Ishikawa (cell line): Measurements from ENCODE around the gene LSM7.

Experiments
- EP300 ChIP-seq: IDR thresholded peaks from 2 replicates; pipeline ENCODE4 v1.6.1; 2012; ENCODE audit warnings: borderline replicate concordance
- MAX ChIP-seq: IDR thresholded peaks from 2 replicates; pipeline ENCODE4 v1.6.1; 2012
- NFIC ChIP-seq: IDR thresholded peaks from 2 replicates; pipeline ENCODE4 v1.6.1; 2012
- RAD21 ChIP-seq: IDR thresholded peaks from 2 replicates; pipeline ENCODE4 v1.6.1; 2012; ENCODE audit warnings: low read depth
- REST ChIP-seq: IDR thresholded peaks from 2 replicates; pipeline ENCODE4 v1.6.1; 2012; ENCODE audit warnings: low read depth, mild to moderate bottlenecking
- TAF1 ChIP-seq: IDR thresholded peaks from 2 replicates; pipeline ENCODE4 v1.6.1; 2012; ENCODE audit warnings: low read depth, mild to moderate bottlenecking
- YY1 ChIP-seq: IDR thresholded peaks from 2 replicates; pipeline ENCODE4 v1.6.1; 2012; ENCODE audit warnings: low read depth

- no peak for TF ChIP-seq MAX
- no peak for TF ChIP-seq YY1
- TF ChIP-seq REST: no peak
- no peak for TF ChIP-seq NFIC
- TF ChIP-seq EP300: no peak
- TF ChIP-seq RAD21: no peak
- no peak for TF ChIP-seq TAF1
Measured at GRCh38 chr19:2371656-2372055, 43.3 kb upstream of the LSM7 start.
